Medulla oblongata (tissue), 1 donor: ENCODE measurements around the gene KATNAL1.

Source experiments
- DNase-seq: peaks from one replicate; pipeline ENCODE4 v3.0.0-alpha.2; 2015; ENCODE audit errors: extremely low spot score

KATNAL1 gene

DNA sequence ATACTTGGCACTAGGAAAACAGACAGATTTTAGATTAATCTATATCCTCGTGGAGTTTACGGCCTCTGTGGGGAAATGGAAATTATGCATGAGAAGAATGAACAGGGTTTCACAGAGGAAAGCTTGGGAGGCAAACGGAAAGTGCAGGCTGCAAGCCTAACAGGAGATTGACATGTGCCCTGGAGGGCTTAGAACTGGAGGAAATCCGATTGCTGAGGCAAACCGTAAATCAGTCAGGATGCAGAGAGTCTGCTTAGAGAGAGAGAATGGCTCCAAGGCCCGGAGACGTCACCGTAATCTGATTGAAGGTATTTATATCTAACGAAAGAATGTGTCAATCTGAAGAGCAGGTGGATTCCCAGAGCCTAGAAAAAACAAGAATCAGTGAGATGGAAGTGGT is 143.2 kb downstream of the KATNAL1 start:
- no peak for DNase-seq

DNA sequence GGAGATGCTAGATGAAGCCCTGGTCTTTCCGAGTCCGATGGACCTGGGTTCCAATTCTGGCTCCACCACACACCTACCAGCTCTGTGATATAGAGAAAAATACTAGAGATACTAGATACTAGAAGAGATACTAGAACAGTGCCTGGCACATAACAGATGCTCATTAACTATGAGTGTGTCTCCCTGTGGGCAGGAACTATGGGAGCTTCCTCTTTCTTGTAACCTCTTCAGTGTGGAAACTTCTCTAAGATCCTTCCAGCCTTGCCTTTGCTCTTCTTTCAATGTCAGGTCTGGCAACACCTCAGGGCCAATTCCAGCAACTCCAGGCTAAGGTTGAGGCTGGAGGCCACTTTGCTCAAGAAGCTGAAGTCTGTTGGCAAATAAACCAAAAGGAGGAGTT is 143.9 kb downstream of the KATNAL1 start:
- DNase-seq, result no peak

DNA sequence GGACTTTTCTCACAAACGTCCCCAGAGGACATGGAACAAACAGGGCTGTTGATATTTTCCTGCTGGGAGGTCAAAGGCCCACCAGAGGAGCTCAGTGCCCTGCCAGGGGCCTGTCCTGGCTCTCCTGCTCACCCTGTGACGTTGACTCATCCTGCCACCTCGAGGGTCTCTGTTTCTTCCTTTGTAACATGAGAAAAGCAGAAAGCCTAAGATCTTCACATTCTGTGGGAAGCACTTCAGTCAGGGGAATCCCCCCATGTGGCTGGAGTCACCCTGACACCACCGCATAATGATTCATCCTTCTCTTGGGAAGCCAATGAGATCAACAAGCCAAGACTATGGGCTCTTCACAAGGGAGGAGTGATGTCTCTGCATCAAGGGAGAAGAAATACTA is 147.9 kb downstream of the KATNAL1 start:
- DNase-seq, result no peak

DNA sequence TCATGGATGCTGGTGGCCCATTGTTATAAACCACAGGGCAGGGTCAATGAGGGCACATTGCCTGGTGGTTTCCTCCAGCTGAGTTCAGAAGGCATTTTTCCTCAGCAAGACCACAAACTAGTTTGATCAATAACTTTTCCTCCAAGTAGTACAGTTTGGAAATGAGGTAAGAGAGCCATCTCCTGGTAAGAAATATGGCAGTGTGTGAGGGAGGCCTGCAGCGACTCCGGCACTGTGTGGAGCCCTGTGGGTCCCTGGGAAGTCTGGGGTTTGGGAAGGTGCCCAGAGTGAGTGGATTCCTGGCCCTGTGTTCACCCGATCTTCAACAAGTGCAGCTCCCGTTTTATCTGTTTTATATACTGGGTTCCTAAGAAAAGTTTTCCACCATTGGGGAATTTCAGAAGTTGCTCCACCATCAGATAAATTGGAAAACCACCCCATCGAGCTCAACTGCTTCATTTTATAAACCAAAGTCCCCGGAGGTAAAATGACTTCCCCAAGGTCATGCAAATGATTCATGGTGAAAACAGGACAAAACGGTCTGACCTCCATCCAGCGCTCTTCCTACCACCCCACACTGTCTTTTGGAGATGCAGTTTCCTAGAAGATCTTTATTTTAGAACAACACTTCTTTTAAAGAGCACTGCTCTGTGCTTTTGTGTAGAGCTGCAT is 148.4 kb downstream of the KATNAL1 start:
- DNase-seq, result peak; percentile 33

DNA sequence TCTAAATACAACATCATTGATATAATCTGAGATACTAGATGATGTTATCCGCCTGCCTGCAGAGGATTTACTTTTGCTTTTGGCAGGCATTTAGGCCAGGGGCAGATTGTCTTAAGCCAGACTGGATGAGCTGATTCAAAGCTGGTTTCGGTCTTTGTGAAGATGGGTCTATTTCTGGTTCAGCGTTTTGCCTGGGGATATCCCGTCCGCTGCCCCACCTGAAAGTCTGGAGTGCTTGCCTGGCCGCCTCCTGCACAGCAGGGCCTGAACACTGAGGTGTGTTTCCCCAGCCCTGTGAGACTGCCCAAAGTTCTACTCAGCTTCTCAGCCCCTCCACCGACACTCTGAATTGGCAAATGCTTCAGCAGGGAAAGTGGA is 149.7 kb downstream of the KATNAL1 start:
- DNase-seq, result no peak

DNA sequence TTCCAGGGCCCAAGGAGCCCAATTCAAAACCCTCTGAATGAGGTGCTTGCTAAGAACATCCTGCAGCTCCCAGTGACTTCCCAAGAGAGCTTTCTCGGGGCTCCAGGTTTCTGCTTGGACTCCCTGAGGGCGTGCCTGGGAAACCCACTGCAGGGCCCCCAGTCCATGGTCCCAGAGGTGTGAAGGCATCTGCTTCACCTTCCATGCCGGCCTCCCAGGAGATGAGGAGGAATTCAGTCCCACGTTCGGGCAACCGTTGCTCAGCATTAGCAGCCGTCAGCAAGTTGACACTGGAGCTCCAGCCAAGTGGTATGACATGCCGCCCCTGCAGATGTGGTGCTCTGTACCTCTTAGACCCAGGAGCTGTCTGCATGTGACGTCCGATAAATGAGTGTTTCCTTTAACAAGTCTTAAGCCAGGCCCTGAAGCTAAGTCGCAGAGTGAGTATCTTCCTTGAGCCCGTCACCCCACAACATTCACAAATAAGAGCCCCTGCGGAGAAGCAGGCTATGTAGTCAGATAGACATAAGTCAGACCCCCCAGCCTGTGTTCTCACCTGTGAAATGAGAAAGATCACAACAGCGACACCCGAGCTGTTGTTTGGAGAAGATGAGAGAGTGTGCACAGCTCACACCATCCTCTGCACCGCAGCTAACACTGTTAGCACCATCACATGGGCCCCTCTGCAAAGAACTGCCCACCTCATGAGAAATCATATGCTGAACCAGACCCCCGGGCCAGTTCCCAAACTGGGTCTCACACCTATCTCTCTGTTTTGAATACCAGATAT is 150.3 kb downstream of the KATNAL1 start:
- DNase-seq, result no peak

DNA sequence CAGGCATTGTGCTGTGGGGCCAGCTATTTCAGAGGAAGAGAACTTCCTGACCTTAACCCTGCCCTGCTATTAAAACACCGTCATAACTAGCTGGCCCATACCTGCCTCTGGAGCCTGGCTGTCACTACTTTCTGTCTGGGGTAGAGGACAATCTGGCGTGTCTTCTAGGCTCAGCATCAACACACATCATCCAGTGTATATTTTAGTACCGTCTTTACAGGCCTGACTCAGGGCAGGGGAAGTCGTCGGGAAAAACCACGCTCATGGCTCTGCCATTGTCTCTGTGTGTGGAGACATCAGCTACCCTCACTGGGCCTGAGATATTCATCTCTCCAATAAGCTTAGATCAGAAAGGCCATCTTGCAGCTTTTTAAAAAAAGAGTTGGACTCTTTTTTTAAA is 151.1 kb downstream of the KATNAL1 start:
- DNase-seq, result no peak

DNA sequence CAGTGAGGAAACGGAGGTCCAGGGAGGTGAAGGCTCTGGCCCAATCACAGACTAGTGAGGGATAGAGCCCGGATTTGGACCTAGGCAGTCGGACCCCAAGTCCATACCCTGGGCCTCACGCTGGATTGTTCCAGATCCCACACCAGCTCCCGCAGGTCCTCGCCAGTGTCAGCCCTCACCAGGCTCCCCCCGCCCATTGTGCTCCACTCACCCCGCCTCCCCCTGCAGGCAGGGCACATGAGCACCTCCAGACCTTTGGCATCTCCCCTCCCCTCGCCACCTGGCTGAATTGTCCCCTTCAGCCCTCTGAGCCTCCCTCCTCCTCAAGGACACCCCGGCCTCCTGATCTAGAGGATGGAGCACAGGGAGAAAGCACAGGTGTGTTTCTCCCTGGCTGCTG is 152.4 kb downstream of the KATNAL1 start:
- no peak for DNase-seq

DNA sequence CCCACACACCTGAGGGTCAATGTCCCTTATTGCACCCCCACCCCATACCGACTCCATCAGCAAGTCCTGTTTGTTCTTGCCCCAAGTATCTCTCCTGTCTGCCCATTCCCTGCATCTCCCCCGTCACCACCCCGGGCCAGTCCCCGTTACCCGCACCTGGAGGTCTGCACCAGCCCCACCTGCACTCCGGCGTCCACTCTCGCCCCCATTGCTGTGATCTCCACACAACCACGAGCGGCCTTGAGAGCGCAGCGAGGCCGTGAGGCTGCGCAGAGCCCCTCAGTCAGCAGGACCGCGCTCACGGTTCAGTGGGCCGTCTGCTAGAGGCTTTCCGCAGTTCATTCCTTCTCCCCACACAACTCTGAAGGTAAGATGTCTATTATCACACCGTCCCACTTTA is 152.8 kb downstream of the KATNAL1 start:
- DNase-seq, result no peak

DNA sequence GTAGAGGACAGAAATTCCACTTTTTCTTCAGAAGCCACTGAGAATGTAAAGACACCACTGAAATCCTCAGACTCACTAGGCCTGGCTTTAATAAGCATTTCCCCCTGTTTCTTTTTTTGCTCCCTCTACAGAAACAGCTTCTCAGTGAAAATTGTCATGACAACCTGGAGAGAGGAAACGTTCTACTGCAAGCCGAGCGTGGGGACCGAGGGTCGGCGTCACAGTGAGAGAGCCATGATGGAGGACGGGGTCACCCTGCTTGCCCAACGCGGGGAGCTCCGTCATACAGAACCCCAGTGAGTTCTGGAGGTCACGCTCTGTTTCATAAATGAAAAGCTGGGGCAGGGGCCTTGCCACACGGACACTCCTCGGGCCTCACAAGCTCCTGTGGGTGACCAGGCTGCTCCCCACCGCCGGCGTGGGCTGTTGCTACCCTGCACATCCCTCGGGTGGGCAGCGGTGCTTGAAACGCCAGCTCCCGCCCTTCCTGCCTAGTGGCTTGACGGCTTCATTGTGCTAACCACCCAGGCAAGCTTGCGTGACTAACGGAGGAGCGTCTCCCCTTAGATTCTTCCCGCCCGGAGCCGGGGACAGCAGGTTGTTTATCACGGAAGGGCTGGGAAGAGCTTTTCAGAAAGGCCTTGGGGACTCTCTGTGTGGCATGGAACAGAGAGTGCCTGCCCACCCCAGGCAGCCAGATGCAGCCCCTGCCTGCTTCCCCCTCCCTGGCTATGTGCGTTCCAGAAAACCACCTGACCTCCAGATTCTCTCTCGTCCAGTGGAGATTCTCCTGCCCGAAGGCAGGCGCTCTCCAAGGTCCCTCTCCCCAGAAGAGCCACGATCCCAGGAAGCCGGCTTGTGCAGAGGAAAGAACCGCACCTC is 153.6 kb downstream of the KATNAL1 start:
- DNase-seq, result no peak
